Neural progenitor cell (in vitro differentiated cells): ENCODE results near the gene PEMT.

Experiments
- CTCF ChIP-seq: fragments of 200-600 bp; sonication (generic); IDR thresholded peaks from 2 replicates; pipeline ENCODE4 v1.5.1; 2017; ENCODE audit warnings: antibody characterized with exemption, mild to moderate bottlenecking
- EZH2 ChIP-seq: fragments of 200-600 bp; sonication (generic); IDR thresholded peaks from 2 replicates; pipeline ENCODE4 v1.6.1; 2017; ENCODE audit warnings: antibody characterized with exemption, mild to moderate bottlenecking, moderate library complexity
- EZH2phosphoT487 ChIP-seq: fragments of 200-600 bp; sonication (generic); IDR thresholded peaks from 2 replicates; pipeline ENCODE4 v1.6.1; 2017; ENCODE audit warnings: antibody characterized with exemption

GRCh38 chr17:17493986-17494466 is 97.5 kb downstream of the PEMT start:
- TF ChIP-seq CTCF, result no peak
- no peak for TF ChIP-seq EZH2phosphoT487
- no peak for TF ChIP-seq EZH2
